ENCODE measurements around the gene SH3RF2. TPM values are rescaled to one million over a fixed set of nuclear protein-coding genes. Genes with fewer than 3 reads are reported as not detected.
A peak's percentile ranks its signal among the peaks of the same experiment; 100 is the strongest.

SH3RF2 gene
- total and polyA plus RNA-seq, 2 experiments from 2014 or later = 38.3 to 43.1 TPM

DNA sequence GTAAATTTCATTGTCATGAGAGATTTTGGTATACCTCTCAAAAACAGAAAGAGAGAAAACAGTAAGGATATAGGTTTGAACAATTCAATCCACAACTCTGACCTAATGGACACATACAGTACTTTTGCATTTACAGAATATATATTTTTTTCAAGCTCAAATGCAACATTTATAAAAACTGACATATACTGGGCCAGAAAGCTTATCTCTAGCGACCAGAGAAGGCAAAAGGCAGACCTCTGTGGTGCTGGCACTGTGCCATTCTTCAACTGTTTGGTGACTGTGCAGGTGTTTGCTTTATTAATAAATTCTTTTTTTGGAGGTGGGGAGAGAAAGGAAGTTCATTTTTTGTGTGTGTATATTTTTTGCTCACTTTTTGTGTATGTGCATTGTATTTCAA lies 175.0 kb downstream of the SH3RF2 start:
- TF ChIP-seq, protein P1, sequence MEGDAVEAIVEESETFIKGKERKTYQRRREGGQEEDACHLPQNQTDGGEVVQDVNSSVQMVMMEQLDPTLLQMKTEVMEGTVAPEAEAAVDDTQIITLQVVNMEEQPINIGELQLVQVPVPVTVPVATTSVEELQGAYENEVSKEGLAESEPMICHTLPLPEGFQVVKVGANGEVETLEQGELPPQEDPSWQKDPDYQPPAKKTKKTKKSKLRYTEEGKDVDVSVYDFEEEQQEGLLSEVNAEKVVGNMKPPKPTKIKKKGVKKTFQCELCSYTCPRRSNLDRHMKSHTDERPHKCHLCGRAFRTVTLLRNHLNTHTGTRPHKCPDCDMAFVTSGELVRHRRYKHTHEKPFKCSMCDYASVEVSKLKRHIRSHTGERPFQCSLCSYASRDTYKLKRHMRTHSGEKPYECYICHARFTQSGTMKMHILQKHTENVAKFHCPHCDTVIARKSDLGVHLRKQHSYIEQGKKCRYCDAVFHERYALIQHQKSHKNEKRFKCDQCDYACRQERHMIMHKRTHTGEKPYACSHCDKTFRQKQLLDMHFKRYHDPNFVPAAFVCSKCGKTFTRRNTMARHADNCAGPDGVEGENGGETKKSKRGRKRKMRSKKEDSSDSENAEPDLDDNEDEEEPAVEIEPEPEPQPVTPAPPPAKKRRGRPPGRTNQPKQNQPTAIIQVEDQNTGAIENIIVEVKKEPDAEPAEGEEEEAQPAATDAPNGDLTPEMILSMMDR (IDR thresholded peaks at IDR 0.05; ENCODE audit: low read depth, low read length) = no peak
- Histone ChIP-seq H3K9me3 (ENCODE audit: low read depth) (no peaks in the 10 kb centered on the region), H3K4me1 (ENCODE audit: low read depth) (peaks cover 9% of the 10 kb centered on the region), H3K27ac (no peak overlapping the region), H3K27me3 (no peaks in the 10 kb centered on the region), H3K4me3 (no peak overlapping the region), H3K36me3 (peaks cover 4% of the 10 kb centered on the region)
- peak in 1 of 2 donors; percentile 34 for DNase-seq (ENCODE audit: low read depth in 1 of 2, low spot score in 1 of 2)

DNA sequence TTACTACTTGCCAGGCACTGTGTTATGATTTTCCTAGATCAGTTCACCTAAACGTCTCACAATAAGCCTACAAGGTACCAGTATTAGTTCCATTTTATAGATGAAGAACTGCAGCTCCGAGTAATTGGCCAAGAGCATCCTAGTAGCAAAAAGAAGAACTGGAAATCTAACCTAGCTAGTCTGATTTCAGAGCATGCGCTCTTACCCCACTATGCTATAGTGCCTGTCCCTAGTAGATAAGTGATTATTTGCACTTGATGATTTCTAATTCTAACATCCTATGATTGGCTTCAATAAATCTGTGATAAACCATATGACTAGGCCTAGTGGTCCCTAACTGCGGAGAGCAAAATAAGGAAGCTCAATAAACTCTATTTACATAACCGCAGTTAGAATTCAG lies 176.1 kb downstream of the SH3RF2 start:
- H3K4me1 ChIP-seq (ENCODE audit: low read depth) = peaks cover 19% of the 10 kb centered on the region
- H3K27me3 ChIP-seq = no peaks in the 10 kb centered on the region
- no peak for DNase-seq (ENCODE audit: low read depth in 1 of 2, low spot score in 1 of 2)
- no peak overlapping the region for H3K27ac ChIP-seq
- TF ChIP-seq, protein P1 (IDR thresholded peaks at IDR 0.05; ENCODE audit: low read depth, low read length) = no peak
- no peaks in the 10 kb centered on the region for H3K9me3 ChIP-seq (ENCODE audit: low read depth)
- peaks cover 4% of the 10 kb centered on the region for H3K36me3 ChIP-seq
- no peak overlapping the region for H3K4me3 ChIP-seq

Other genes starting within 250 kb of the SH3RF2 start
- 24.9 and 41.2 TPM in 2 replicates for gene PRELID2, start 101.2 kb upstream of the SH3RF2 start, total RNA-seq
- gene PRELID2, start 101.2 kb upstream of the SH3RF2 start, polyA plus RNA-seq = 26.3 and 59.1 TPM in 2 replicates
- not detected in 2 replicates for gene GRXCR2, start 63.6 kb upstream of the SH3RF2 start, total RNA-seq
- not detected in 2 replicates for gene GRXCR2, start 63.6 kb upstream of the SH3RF2 start, polyA plus RNA-seq
- not detected in 2 replicates for gene PLAC8L1, start 169.0 kb downstream of the SH3RF2 start, total RNA-seq
- gene PLAC8L1, start 169.0 kb downstream of the SH3RF2 start, polyA plus RNA-seq = 1.1 and 1.2 TPM in 2 replicates
- 62.5 and 83.0 TPM in 2 replicates for gene LARS1, start 246.1 kb downstream of the SH3RF2 start, total RNA-seq
- gene LARS1, start 246.1 kb downstream of the SH3RF2 start, polyA plus RNA-seq = 84.7 and 115 TPM in 2 replicates